Activated CD4-positive, alpha-beta memory T cell treated with anti-CD3 and anti-CD28 coated beads, Interleukin-2, amount 10 ng/mL, durations not matched to agents 7 days and 5 days (primary cell): ENCODE results near the gene COL4A6. TPM values are rescaled to one million over a fixed set of nuclear protein-coding genes. Genes with fewer than 3 reads are reported as not detected.

Experiments
- CTCF ChIA-PET: fragments of 350-600 bp; sonication (Branson Sonifier 250); formaldehyde crosslinking; loops from one replicate; lab custom pipeline; 2021; ENCODE audit warnings: antibody characterized with exemption, inconsistent platforms; lab: Charles Lee
- POLR2A ChIA-PET: fragments of 350-600 bp; sonication (Branson Sonifier 250); formaldehyde crosslinking; loops from one replicate; lab custom pipeline; 2021; ENCODE audit warnings: antibody characterized with exemption; lab: Charles Lee
- DNase-seq: peaks from one replicate; pipeline ENCODE4 v3.0.0-alpha.2; 2020
- H3K27ac Mint-ChIP-seq: one replicate; pipeline ENCODE4 v1.8.0; 2021; ENCODE audit warnings: mild to moderate bottlenecking, mixed read lengths
- H3K27me3 Mint-ChIP-seq: one replicate; pipeline ENCODE4 v1.8.0; 2021; ENCODE audit warnings: mixed read lengths
- H3K36me3 Mint-ChIP-seq: one replicate; pipeline ENCODE4 v1.8.0; 2021; ENCODE audit warnings: low read depth, mixed read lengths
- H3K4me1 Mint-ChIP-seq: one replicate; pipeline ENCODE4 v1.8.0; 2021; ENCODE audit warnings: mixed read lengths
- H3K4me3 Mint-ChIP-seq: one replicate; pipeline ENCODE4 v1.8.0; 2021; ENCODE audit warnings: mild to moderate bottlenecking, mixed read lengths
- H3K9me3 Mint-ChIP-seq: one replicate; pipeline ENCODE4 v1.8.0; 2021; ENCODE audit warnings: mixed read lengths
- total RNA-seq, 2 experiments: library from RNA; stranded (reverse); gene quantifications; one replicate each; pipeline ENCODE4 v1.2.3, GENCODE V29; 2021

Gene COL4A6
- total RNA-seq, 2 experiments from 2014 or later: not detected

- ChIA-PET CTCF (no interaction called here), POLR2A (no interaction called here)
- Mint-ChIP-seq H3K27ac (no peak overlapping the region), H3K36me3 (no peaks in the 10 kb centered on the region), H3K9me3 (no peaks in the 10 kb centered on the region), H3K4me3 (no peak overlapping the region), H3K4me1 (no peaks in the 10 kb centered on the region), H3K27me3 (no peaks in the 10 kb centered on the region)
- no peak for DNase-seq
Observed at GRCh38 chrX:108306086-108306485, 132.1 kb downstream of the COL4A6 start.

DNA sequence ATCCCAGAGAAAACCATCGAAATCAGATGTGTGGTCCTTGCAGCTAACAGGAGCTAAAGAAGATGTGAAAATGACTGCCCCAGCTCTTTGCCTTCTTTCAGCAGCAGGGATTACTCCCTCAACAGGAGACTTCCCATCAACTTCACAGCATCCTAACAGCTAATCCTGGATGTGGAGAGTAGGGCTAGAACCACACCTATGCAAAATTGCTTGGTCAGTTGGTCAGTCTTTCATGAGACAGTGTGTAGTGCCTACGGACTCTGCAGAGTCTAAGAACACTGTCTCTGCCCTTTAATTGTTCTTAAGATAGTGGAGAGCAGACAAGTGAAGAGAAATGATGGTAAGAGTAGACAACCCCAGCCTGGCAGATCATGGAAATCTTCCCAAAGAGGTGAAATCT, 133.5 kb downstream of the COL4A6 start:
- H3K27ac Mint-ChIP-seq: no peak overlapping the region
- POLR2A ChIA-PET: no interaction called here
- no peak overlapping the region for H3K4me3 Mint-ChIP-seq
- no peaks in the 10 kb centered on the region for H3K27me3 Mint-ChIP-seq
- CTCF ChIA-PET: interaction anchor here (1.3 kb wide), 1 partner anchor 81 kb away, joined by 3 read pairs; no protein-coding TSS in a partner anchor
- H3K9me3 Mint-ChIP-seq: no peaks in the 10 kb centered on the region
- DNase-seq: no peak
- H3K4me1 Mint-ChIP-seq: no peaks in the 10 kb centered on the region
- H3K36me3 Mint-ChIP-seq: no peaks in the 10 kb centered on the region

DNA sequence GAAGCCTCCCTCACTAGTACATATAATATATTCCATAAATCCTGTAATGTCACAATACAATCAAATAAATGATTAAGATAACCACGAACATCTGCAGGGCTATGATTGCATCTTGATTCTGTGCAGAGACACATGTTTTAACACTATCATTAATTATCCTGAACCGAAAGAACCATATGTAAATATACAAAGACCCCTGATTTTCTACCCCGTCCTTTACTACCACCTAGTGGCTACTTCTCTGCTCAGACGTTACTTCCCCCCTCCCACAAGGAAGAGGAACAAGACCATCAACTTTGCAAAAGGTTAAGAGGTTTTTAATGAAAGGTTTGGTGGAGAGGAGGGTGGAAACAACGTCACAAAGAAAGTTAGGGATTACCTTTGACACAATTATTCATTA, 134.0 kb downstream of the COL4A6 start:
- Mint-ChIP-seq H3K36me3 (no peaks in the 10 kb centered on the region), H3K4me3 (no peak overlapping the region), H3K9me3 (no peaks in the 10 kb centered on the region), H3K27me3 (no peaks in the 10 kb centered on the region), H3K27ac (no peak overlapping the region), H3K4me1 (no peaks in the 10 kb centered on the region)
- ChIA-PET CTCF (interaction anchor here (1.3 kb wide), 1 partner anchor 80 kb away, joined by 3 read pairs; no protein-coding TSS in a partner anchor), POLR2A (no interaction called here)
- DNase-seq: no peak

DNA sequence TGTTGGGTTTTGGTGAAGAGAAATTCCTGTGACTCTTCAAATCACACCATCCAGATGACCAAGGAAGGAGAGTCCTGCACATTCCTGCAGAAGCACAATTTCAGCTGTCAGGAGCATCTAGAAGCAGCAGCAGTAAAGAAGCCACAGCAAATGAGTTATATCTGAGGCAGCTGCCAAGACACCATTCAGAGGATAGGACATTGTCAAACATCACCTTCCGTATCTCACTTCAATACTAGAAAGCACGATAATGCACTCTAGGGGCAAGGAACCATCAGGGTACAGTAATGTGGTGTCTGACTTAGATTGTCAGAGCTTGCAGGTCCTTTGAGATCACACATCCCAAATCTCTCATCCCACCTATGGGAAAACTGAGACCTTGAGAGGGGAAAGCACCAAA, 134.5 kb downstream of the COL4A6 start:
- H3K4me1 Mint-ChIP-seq: no peaks in the 10 kb centered on the region
- H3K27me3 Mint-ChIP-seq: no peaks in the 10 kb centered on the region
- DNase-seq: no peak
- H3K9me3 Mint-ChIP-seq: no peaks in the 10 kb centered on the region
- POLR2A ChIA-PET: no interaction called here
- no peak overlapping the region for H3K27ac Mint-ChIP-seq
- no peaks in the 10 kb centered on the region for H3K36me3 Mint-ChIP-seq
- CTCF ChIA-PET: interaction anchor here (1.3 kb wide), 1 partner anchor 80 kb away, joined by 3 read pairs; no protein-coding TSS in a partner anchor
- no peak overlapping the region for H3K4me3 Mint-ChIP-seq

DNA sequence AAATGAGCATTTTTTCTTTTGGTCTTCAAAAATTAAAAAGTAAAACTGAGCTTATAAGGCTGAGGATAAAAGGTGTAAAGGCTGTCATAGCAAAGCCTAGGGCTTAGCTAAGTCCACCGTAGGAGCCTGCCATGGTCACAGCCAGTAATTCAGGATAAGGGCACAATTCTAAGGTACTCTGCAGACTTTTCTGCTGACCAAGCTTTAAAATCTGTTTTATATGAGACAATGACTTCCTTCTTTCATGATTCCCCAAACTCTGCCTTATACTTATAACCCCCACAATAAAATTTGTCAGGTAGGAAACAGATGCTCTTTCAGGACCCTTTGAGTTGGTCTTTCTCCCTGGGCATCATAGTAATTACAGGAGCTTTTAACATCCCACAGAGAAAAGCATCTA, 138.5 kb downstream of the COL4A6 start:
- Mint-ChIP-seq H3K9me3 (no peaks in the 10 kb centered on the region), H3K27me3 (no peaks in the 10 kb centered on the region), H3K4me1 (no peaks in the 10 kb centered on the region), H3K4me3 (no peak overlapping the region), H3K27ac (no peak overlapping the region), H3K36me3 (no peaks in the 10 kb centered on the region)
- POLR2A ChIA-PET: no interaction called here
- no peak for DNase-seq
- CTCF ChIA-PET: no interaction called here

DNA sequence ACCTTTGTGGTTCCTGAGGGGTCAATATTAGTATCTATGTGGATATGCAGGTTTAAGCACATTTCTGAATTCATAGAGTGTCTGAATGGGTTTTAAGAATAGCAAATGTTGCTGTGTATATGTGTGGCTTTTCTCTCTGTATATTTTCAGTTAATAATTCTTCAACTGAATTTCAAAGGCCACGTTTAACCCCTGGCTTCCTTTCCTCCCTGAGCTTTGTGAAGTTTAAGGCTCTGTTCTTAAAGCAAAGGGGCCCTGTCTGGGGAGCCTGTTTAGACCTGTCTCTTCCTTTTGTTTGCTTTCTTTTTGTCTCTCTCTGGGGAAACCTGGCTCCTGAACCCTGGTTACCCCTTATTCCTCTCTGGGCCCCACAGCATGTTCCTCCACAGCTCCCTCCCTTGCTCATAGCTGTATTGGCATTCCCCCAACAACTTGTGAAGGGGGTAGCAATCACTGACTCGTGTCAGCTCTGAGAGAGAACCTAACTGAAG, 139.1 kb downstream of the COL4A6 start:
- Mint-ChIP-seq H3K27ac (no peak overlapping the region), H3K4me1 (no peaks in the 10 kb centered on the region), H3K36me3 (no peaks in the 10 kb centered on the region), H3K27me3 (no peaks in the 10 kb centered on the region), H3K9me3 (no peaks in the 10 kb centered on the region), H3K4me3 (no peak overlapping the region)
- ChIA-PET POLR2A (no interaction called here), CTCF (no interaction called here)
- DNase-seq: no peak

DNA sequence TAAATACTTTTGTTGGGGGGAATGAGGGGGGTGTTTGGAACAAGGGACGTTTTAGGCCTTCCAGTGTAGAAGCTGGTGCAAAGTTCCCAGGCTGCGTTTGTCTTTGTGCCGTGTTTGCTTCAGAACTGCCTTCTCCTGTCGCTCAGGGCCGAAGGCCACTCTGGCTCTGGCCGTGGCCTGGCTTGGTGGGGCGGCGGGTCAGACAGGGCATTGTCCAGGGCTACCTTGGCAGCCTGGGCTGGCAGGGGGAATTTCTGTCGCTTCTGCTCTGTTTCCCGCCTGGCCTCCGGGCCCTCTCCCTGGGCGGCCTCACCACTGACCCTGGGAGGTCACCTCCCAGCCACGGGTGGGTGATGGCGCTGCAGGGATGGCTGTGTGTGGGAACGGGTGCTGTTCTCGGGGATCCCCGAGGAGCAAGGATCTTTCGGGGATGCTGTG, 140.0 kb downstream of the COL4A6 start:
- no peaks in the 10 kb centered on the region for H3K36me3 Mint-ChIP-seq
- ChIA-PET CTCF (no interaction called here), POLR2A (no interaction called here)
- H3K27me3 Mint-ChIP-seq: no peaks in the 10 kb centered on the region
- H3K9me3 Mint-ChIP-seq: no peaks in the 10 kb centered on the region
- no peak overlapping the region for H3K27ac Mint-ChIP-seq
- no peak for DNase-seq
- no peak overlapping the region for H3K4me3 Mint-ChIP-seq
- no peaks in the 10 kb centered on the region for H3K4me1 Mint-ChIP-seq

- CTCF ChIA-PET: no interaction called here
- Mint-ChIP-seq H3K4me1 (no peaks in the 10 kb centered on the region), H3K4me3 (no peak overlapping the region), H3K27me3 (no peaks in the 10 kb centered on the region), H3K9me3 (no peaks in the 10 kb centered on the region), H3K27ac (no peak overlapping the region), H3K36me3 (no peaks in the 10 kb centered on the region)
- no peak for DNase-seq
- POLR2A ChIA-PET: no interaction called here
Observed at GRCh38 chrX:108297290-108297689, 140.9 kb downstream of the COL4A6 start.

GRCh38 chrX:108292053-108292452, 146.2 kb downstream of the COL4A6 start:
- CTCF ChIA-PET: no interaction called here

GRCh38 chrX:108285918-108286317, 152.3 kb downstream of the COL4A6 start:
- POLR2A ChIA-PET: no interaction called here
- H3K4me3 Mint-ChIP-seq: no peak overlapping the region

More at GRCh38 chrX:108292053-108292452, 146.2 kb downstream of the COL4A6 start:
- Mint-ChIP-seq H3K4me3 (no peak overlapping the region), H3K27me3 (no peaks in the 10 kb centered on the region), H3K4me1 (no peaks in the 10 kb centered on the region), H3K36me3 (no peaks in the 10 kb centered on the region), H3K9me3 (no peaks in the 10 kb centered on the region), H3K27ac (no peak overlapping the region)
- POLR2A ChIA-PET: no interaction called here
- no peak for DNase-seq

DNA sequence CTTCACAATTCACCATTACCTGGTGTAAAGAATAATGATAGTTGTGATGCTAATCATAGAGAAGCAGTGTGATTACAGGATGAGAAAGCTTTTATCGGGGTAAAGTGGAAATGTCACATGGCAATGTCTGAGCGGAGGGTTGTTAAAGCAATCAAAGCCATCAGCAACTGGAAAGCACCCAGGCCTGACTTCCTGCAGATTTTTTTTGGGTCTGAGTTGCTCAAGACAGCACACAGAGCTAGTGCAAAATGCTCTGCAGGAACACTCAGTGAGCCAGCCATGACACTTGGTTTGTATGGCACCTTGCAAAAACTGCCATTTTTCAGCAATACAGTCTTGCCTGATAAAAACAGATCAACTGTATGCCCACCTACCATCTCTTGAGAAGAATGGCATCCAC, 152.9 kb downstream of the COL4A6 start:
- DNase-seq: no peak
- H3K27ac Mint-ChIP-seq: no peak overlapping the region
- ChIA-PET POLR2A (no interaction called here), CTCF (no interaction called here)
- H3K4me1 Mint-ChIP-seq: no peaks in the 10 kb centered on the region
- H3K9me3 Mint-ChIP-seq: no peaks in the 10 kb centered on the region
- peaks cover 2% of the 10 kb centered on the region for H3K27me3 Mint-ChIP-seq
- H3K36me3 Mint-ChIP-seq: no peaks in the 10 kb centered on the region
- H3K4me3 Mint-ChIP-seq: no peak overlapping the region

More at GRCh38 chrX:108285918-108286317, 152.3 kb downstream of the COL4A6 start:
- no peak for DNase-seq
- H3K9me3 Mint-ChIP-seq: no peaks in the 10 kb centered on the region
- CTCF ChIA-PET: no interaction called here
- peaks cover 2% of the 10 kb centered on the region for H3K27me3 Mint-ChIP-seq
- H3K4me1 Mint-ChIP-seq: no peaks in the 10 kb centered on the region
- H3K36me3 Mint-ChIP-seq: no peaks in the 10 kb centered on the region
- no peak overlapping the region for H3K27ac Mint-ChIP-seq

- no peak for DNase-seq
- H3K4me1 Mint-ChIP-seq: peaks cover 2% of the 10 kb centered on the region
- ChIA-PET POLR2A (no interaction called here), CTCF (no interaction called here)
- no peaks in the 10 kb centered on the region for H3K27me3 Mint-ChIP-seq
- H3K4me3 Mint-ChIP-seq: no peak overlapping the region
- H3K36me3 Mint-ChIP-seq: no peaks in the 10 kb centered on the region
- no peaks in the 10 kb centered on the region for H3K9me3 Mint-ChIP-seq
- H3K27ac Mint-ChIP-seq: no peak overlapping the region
Observed at GRCh38 chrX:108275732-108276131, 162.5 kb downstream of the COL4A6 start.

- H3K9me3 Mint-ChIP-seq: no peaks in the 10 kb centered on the region
- CTCF ChIA-PET: no interaction called here
- no peaks in the 10 kb centered on the region for H3K36me3 Mint-ChIP-seq
- DNase-seq: no peak
- POLR2A ChIA-PET: no interaction called here
- no peak overlapping the region for H3K4me3 Mint-ChIP-seq
- peaks cover 2% of the 10 kb centered on the region for H3K4me1 Mint-ChIP-seq
- H3K27me3 Mint-ChIP-seq: no peaks in the 10 kb centered on the region
- no peak overlapping the region for H3K27ac Mint-ChIP-seq
Observed at GRCh38 chrX:108271397-108271787, 166.8 kb downstream of the COL4A6 start.

GRCh38 chrX:108270739-108271396, 167.4 kb downstream of the COL4A6 start:
- no peaks in the 10 kb centered on the region for H3K36me3 Mint-ChIP-seq
- no peak for DNase-seq
- ChIA-PET POLR2A (no interaction called here), CTCF (no interaction called here)
- H3K4me3 Mint-ChIP-seq: no peak overlapping the region
- no peak overlapping the region for H3K27ac Mint-ChIP-seq
- H3K27me3 Mint-ChIP-seq: no peaks in the 10 kb centered on the region
- H3K9me3 Mint-ChIP-seq: no peaks in the 10 kb centered on the region
- H3K4me1 Mint-ChIP-seq: peaks cover 2% of the 10 kb centered on the region
